ENCODE measurements around the gene PCNP. TPM values are rescaled to one million over a fixed set of nuclear protein-coding genes. Genes with fewer than 3 reads are reported as not detected.

The PCNP gene
- total and polyA plus RNA-seq, 2 donors (not counting 3 experiments of a cell fraction or from before 2014, with no cell fraction given), result 22.7 to 137 TPM

DNA sequence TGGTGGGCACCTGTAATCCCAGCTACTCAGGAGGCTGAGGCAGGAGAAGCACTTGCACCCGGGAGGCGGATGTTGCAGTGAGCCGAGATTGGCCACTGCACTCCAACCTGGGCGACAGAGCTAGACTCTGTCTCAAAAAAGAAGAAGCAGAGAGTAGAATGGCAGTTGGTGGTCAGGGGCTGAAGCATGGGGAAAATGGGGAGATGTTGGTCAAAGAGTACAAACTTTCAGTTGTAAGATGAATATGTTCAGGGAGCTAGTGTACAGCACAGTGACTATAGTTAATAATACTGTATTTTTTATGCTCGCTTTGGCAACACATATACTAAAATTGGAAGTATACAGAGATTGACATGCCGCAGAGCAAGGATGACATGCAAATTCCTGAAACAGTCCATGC, 41.5 kb downstream of the PCNP start:
- CTCF ChIA-PET, result interaction anchor here (1.8 kb wide), 1 partner anchor 17 kb away, joined by 4 read pairs; no protein-coding TSS in a partner anchor

More for the DNA sequence above, 41.5 kb downstream of the PCNP start:
- FAIRE-seq (no peak), DNase-seq (ENCODE audit: low read depth, low spot score) (no peak)
- H3K9ac ChIP-seq (replicated peaks; ENCODE audit: extremely low read depth, insufficient read depth, low read length), result no peak overlapping the region
- TF ChIP-seq JUN (IDR thresholded peaks at IDR 0.05; ENCODE audit: borderline replicate concordance, insufficient read depth, insufficient read length, low read depth) (no peak), POLR2A (IDR thresholded peaks at IDR 0.05; ENCODE audit: low read depth, low read length) (no peak), MYC (IDR thresholded peaks at IDR 0.05; ENCODE audit: low read depth, low read length) (no peak), GATA2 (IDR thresholded peaks at IDR 0.05; ENCODE audit: insufficient read depth, insufficient read length, low read depth, low read length) (no peak), EZH2 (IDR thresholded peaks at IDR 0.05; ENCODE audit: borderline replicate concordance, low read depth, low read length, severe bottlenecking) (no peak), POLR2AphosphoS5 (IDR thresholded peaks at IDR 0.05; ENCODE audit: insufficient read depth, low read depth, low read length) (no peak), FOS (IDR thresholded peaks at IDR 0.05; ENCODE audit: borderline replicate concordance, insufficient read depth, low read length) (no peak)
- TF ChIP-seq, protein P1, sequence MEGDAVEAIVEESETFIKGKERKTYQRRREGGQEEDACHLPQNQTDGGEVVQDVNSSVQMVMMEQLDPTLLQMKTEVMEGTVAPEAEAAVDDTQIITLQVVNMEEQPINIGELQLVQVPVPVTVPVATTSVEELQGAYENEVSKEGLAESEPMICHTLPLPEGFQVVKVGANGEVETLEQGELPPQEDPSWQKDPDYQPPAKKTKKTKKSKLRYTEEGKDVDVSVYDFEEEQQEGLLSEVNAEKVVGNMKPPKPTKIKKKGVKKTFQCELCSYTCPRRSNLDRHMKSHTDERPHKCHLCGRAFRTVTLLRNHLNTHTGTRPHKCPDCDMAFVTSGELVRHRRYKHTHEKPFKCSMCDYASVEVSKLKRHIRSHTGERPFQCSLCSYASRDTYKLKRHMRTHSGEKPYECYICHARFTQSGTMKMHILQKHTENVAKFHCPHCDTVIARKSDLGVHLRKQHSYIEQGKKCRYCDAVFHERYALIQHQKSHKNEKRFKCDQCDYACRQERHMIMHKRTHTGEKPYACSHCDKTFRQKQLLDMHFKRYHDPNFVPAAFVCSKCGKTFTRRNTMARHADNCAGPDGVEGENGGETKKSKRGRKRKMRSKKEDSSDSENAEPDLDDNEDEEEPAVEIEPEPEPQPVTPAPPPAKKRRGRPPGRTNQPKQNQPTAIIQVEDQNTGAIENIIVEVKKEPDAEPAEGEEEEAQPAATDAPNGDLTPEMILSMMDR (IDR thresholded peaks at IDR 0.05; ENCODE audit: extremely low read depth in 1 of 2, insufficient read depth in 1 of 2, low read depth in 1 of 2, low read length in 2 of 2), result no peak
- TF ChIP-seq, protein P2, sequence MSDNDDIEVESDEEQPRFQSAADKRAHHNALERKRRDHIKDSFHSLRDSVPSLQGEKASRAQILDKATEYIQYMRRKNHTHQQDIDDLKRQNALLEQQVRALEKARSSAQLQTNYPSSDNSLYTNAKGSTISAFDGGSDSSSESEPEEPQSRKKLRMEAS (IDR thresholded peaks at IDR 0.05; ENCODE audit: insufficient read depth, insufficient read length), result no peak
- H4K20me1 ChIP-seq (replicated peaks; ENCODE audit: control insufficient read depth, extremely low read depth, insufficient read depth, low read length), result no peaks in the 10 kb centered on the region
- no peaks in the 10 kb centered on the region for H3K27me3 ChIP-seq (ENCODE audit: control insufficient read depth in 2 of 2, insufficient read depth in 2 of 2, low read length in 2 of 2)
- no TSS peak for BruUV-seq (replicated peaks)
- H3K9me3 ChIP-seq (replicated peaks; ENCODE audit: control insufficient read depth, insufficient read depth, low read length), result no peaks in the 10 kb centered on the region
- H2AFZ ChIP-seq (ENCODE audit: low read depth, low read length), result no peak overlapping the region
- no peak overlapping the region for H3K27ac ChIP-seq (ENCODE audit: insufficient read depth, low read depth, low read length)
- no peak overlapping the region for H3K4me2 ChIP-seq (ENCODE audit: insufficient read depth, low read length)
- no peaks in the 10 kb centered on the region for H3K36me3 ChIP-seq (ENCODE audit: control insufficient read depth in 2 of 2, extremely low read depth in 1 of 2, insufficient read depth in 2 of 2, low read length in 2 of 2)
- POLR2A ChIA-PET, result no interaction called here
- no peaks in the 10 kb centered on the region for H3K79me2 ChIP-seq (ENCODE audit: control insufficient read depth, insufficient read depth, low read length)
- no peak overlapping the region for H3K4me3 ChIP-seq (replicated peaks in 1 of 3; ENCODE audit: insufficient read depth in 1 of 3, low read depth in 1 of 3, low read length in 3 of 3)
- dilution Hi-C loops (cut with MboI; ENCODE audit: extremely low pct_ligation_motif_present, low sequenced_read_pairs) (no loop called here), intact Hi-C loops (cut with micrococcal nuclease) (no loop called here)
- no peaks in the 10 kb centered on the region for H3K4me1 ChIP-seq (ENCODE audit: control insufficient read depth, extremely low read depth, insufficient read depth, low read length)
- no peaks in the 10 kb centered on the region for H3K9me1 ChIP-seq (replicated peaks; ENCODE audit: control insufficient read depth, extremely low read depth, insufficient read depth, low read length)
